Osteoblast (primary cell): ENCODE data around the gene JAG2. TPM values are rescaled to one million over a fixed set of nuclear protein-coding genes. Genes with fewer than 3 reads are reported as not detected.

Experiments
- DNase-seq: peaks from one replicate; pipeline ENCODE4 v3.0.0; 2011; ENCODE audit warnings: low spot score, mixed read lengths; ENCODE audit not compliant: insufficient read length; ENCODE audit errors: missing footprints
- H2AFZ ChIP-seq: 2 replicates; pipeline ENCODE4 v1.6.0; 2011; ENCODE audit warnings: mild to moderate bottlenecking, low read length
- H3K27ac ChIP-seq: 2 replicates; pipeline ENCODE4 v1.5.1; 2011; ENCODE audit warnings: mild to moderate bottlenecking, low read depth, low read length, moderate library complexity
- H3K27me3 ChIP-seq: 2 replicates; pipeline ENCODE4 v1.6.0; 2012; ENCODE audit warnings: mild to moderate bottlenecking, control low read depth, inconsistent platforms, low read length, moderate library complexity; ENCODE audit not compliant: insufficient read depth
- H3K36me3 ChIP-seq: 2 replicates; pipeline ENCODE4 v1.5.1; 2011; ENCODE audit warnings: mild to moderate bottlenecking, low read length, control low read depth, moderate library complexity; ENCODE audit not compliant: insufficient read depth
- H3K4me1 ChIP-seq: 2 replicates; pipeline ENCODE4 v1.5.1; 2011; ENCODE audit warnings: mild to moderate bottlenecking, low read length, control low read depth, moderate library complexity; ENCODE audit not compliant: insufficient read depth
- H3K4me2 ChIP-seq: 2 replicates; pipeline ENCODE4 v1.6.0; 2011; ENCODE audit warnings: mild to moderate bottlenecking, low read length; ENCODE audit not compliant: insufficient read depth
- H3K4me3 ChIP-seq: fragments of 200-600 bp; sonication (generic); 3 replicates; pipeline ENCODE4 v1.5.1; 2012; ENCODE audit warnings: mild to moderate bottlenecking, low read length, inconsistent platforms; ENCODE audit not compliant: insufficient read depth
- H3K79me2 ChIP-seq: 2 replicates; pipeline ENCODE4 v1.6.0; 2012; ENCODE audit warnings: mild to moderate bottlenecking, low read length, control low read depth, inconsistent platforms; ENCODE audit not compliant: insufficient read depth
- H3K9me3 ChIP-seq: 2 replicates; pipeline ENCODE4 v1.5.1; 2011; ENCODE audit warnings: low read depth, low read length, control low read depth
- H4K20me1 ChIP-seq: 2 replicates; pipeline ENCODE4 v1.6.0; 2012; ENCODE audit warnings: mild to moderate bottlenecking, low read length, control low read depth; ENCODE audit not compliant: insufficient read depth
- CTCF ChIP-seq: IDR thresholded peaks from 2 replicates; pipeline ENCODE4 v1.5.1; 2011; ENCODE audit warnings: mild to moderate bottlenecking, low read depth, low read length, moderate library complexity; ENCODE audit errors: extremely low read depth
- total RNA-seq: library from RNA; depleted of rRNA; stranded (reverse); fragments of >200 nt; gene quantifications from 2 replicates; pipeline ENCODE4 v1.2.3, GENCODE V29; 2012

Gene JAG2
- total RNA-seq, 1 donor: 3.3 TPM

- Histone ChIP-seq H3K4me2 (no peak overlapping the region), H3K4me3 (no peak overlapping the region), H2AFZ (no peak overlapping the region), H3K9me3 (no peaks in the 10 kb centered on the region), H4K20me1 (no peaks in the 10 kb centered on the region), H3K4me1 (no peaks in the 10 kb centered on the region), H3K36me3 (no peaks in the 10 kb centered on the region), H3K27ac (no peak overlapping the region), H3K79me2 (no peaks in the 10 kb centered on the region), H3K27me3 (no peaks in the 10 kb centered on the region)
- TF ChIP-seq CTCF: no peak
- DNase-seq: peak; percentile 90
These were observed 15.8 kb downstream of the JAG2 start for GRCh38 chr14:105152794-105153241.

- no peak overlapping the region for H3K27ac ChIP-seq
These were observed 16.5 kb downstream of the JAG2 start for GRCh38 chr14:105151838-105152793.

GRCh38 chr14:105151084-105151837 lies 17.3 kb downstream of the JAG2 start:
- Histone ChIP-seq H3K36me3 (no peaks in the 10 kb centered on the region), H3K4me3 (no peak overlapping the region), H4K20me1 (no peaks in the 10 kb centered on the region), H3K4me1 (no peaks in the 10 kb centered on the region), H3K27ac (no peak overlapping the region), H3K4me2 (no peak overlapping the region), H3K79me2 (no peaks in the 10 kb centered on the region), H3K27me3 (no peaks in the 10 kb centered on the region), H2AFZ (no peak overlapping the region), H3K9me3 (no peaks in the 10 kb centered on the region)
- DNase-seq: peak; percentile 84
- no peak for TF ChIP-seq CTCF

More at GRCh38 chr14:105151838-105152793, 16.5 kb downstream of the JAG2 start:
- TF ChIP-seq CTCF: no peak
- Histone ChIP-seq H3K4me3 (no peak overlapping the region), H3K4me1 (no peaks in the 10 kb centered on the region), H3K4me2 (no peak overlapping the region), H4K20me1 (no peaks in the 10 kb centered on the region), H2AFZ (no peak overlapping the region), H3K79me2 (no peaks in the 10 kb centered on the region), H3K36me3 (no peaks in the 10 kb centered on the region), H3K9me3 (no peaks in the 10 kb centered on the region), H3K27me3 (no peaks in the 10 kb centered on the region)
- DNase-seq: peak; percentile 92
